ENCODE data around the gene VPS26A.

Gene VPS26A

GRCh38 chr10:69123747-69124562, at the start of gene VPS26A:
Gene VPS26A, plus strand, starts transcription at chr10:69124178. Its CDS starts 100 bp downstream, at chr10:69124278.
- peak; percentile 98 to 99 for DNase-seq

- no peak for DNase-seq
Measured at GRCh38 chr10:69074532-69074931, 49.4 kb upstream of the VPS26A start.

GRCh38 chr10:69075431-69075830, 48.5 kb upstream of the VPS26A start:
- DNase-seq: no peak

- DNase-seq: no peak
Measured at GRCh38 chr10:69078311-69078710, 45.7 kb upstream of the VPS26A start.

- DNase-seq: no peak
Measured at GRCh38 chr10:69080226-69080625, 43.8 kb upstream of the VPS26A start.

- DNase-seq: no peak
Measured at GRCh38 chr10:69086001-69086509, 37.9 kb upstream of the VPS26A start.

GRCh38 chr10:69087590-69088470, 36.1 kb upstream of the VPS26A start, which contains the start of gene SRGN:
Gene SRGN, plus strand, starts transcription at chr10:69088103. Its CDS starts 55 bp downstream, at chr10:69088158.
- DNase-seq: peak; percentile 61 to 68

- DNase-seq: no peak
Measured at GRCh38 chr10:69088471-69088769, 35.6 kb upstream of the VPS26A start.

- DNase-seq: no peak
Measured at GRCh38 chr10:69088801-69089501, 35.0 kb upstream of the VPS26A start.

GRCh38 chr10:69089638-69090599, 34.1 kb upstream of the VPS26A start:
- peak; percentile 55 to 61 for DNase-seq

- DNase-seq: no peak
Measured at GRCh38 chr10:69090685-69091084, 33.3 kb upstream of the VPS26A start.

- DNase-seq: no peak
Measured at GRCh38 chr10:69091143-69091651, 32.8 kb upstream of the VPS26A start.

GRCh38 chr10:69092959-69093850, 30.8 kb upstream of the VPS26A start:
- peak; percentile 75 to 79 for DNase-seq

- DNase-seq: no peak
Measured at GRCh38 chr10:69093933-69094332, 30.0 kb upstream of the VPS26A start.

- DNase-seq: no peak
Measured at GRCh38 chr10:69096045-69096444, 27.9 kb upstream of the VPS26A start.

- no peak for DNase-seq
Measured at GRCh38 chr10:69097729-69098128, 26.2 kb upstream of the VPS26A start.

GRCh38 chr10:69100136-69100872, 23.7 kb upstream of the VPS26A start:
- DNase-seq: no peak

GRCh38 chr10:69101451-69102095, 22.4 kb upstream of the VPS26A start:
- DNase-seq: no peak

- DNase-seq: no peak
Measured at GRCh38 chr10:69102440-69102839, 21.5 kb upstream of the VPS26A start.
